Measurements from ENCODE around the gene CACYBP. TPM values are rescaled to one million over a fixed set of nuclear protein-coding genes. Genes with fewer than 3 reads are reported as not detected.

Gene CACYBP
- polyA plus RNA-seq (177 and 484 TPM in 2 replicates), polyA minus RNA-seq (96.4 and 156 TPM in 2 replicates)

GRCh38 chr1:174999936-175000696 is at the start of gene CACYBP:
Gene CACYBP, plus strand, starts transcription at chr1:174999947. Its CDS starts 234 bp downstream, at chr1:175000181.
- Histone ChIP-seq H2AFZ (ENCODE audit: low read depth, low read length) (peak within 1 kb of the TSS; percentile 100), H3F3A (ENCODE audit: insufficient read depth, low read length, poor library complexity, severe bottlenecking) (peaks cover 6% of the 10 kb centered on the region), H3K79me2 (replicated peaks; ENCODE audit: insufficient read depth, low read length) (peaks cover 40% of the 10 kb centered on the region), H3K27ac (ENCODE audit: low read length) (peak within 1 kb of the TSS; percentile 99), H3K4me2 (ENCODE audit: low read length) (peak within 1 kb of the TSS; percentile 98), H3K4me3 (ENCODE audit: low read length) (peak within 1 kb of the TSS; percentile 94), H3K9me3 (ENCODE audit: low read length) (no peaks in the 10 kb centered on the region), H4K20me1 (ENCODE audit: insufficient read depth) (peaks cover 3% of the 10 kb centered on the region), H3K27me3 (ENCODE audit: insufficient read depth, low read depth, low read length) (no peaks in the 10 kb centered on the region), H3K9me2 (ENCODE audit: insufficient read depth, low read length) (no peaks in the 10 kb centered on the region), H3K9ac (ENCODE audit: low read length) (peak within 1 kb of the TSS; percentile 93), H3K36me3 (ENCODE audit: insufficient read depth, low read length) (no peaks in the 10 kb centered on the region)
- TF ChIP-seq MXI1 (conservative IDR thresholded peaks at IDR 0.05; ENCODE audit: poor library complexity, severe bottlenecking), result peak; percentile 76
- peak; percentile 46 for TF ChIP-seq RAD21 (conservative IDR thresholded peaks at IDR 0.05)
- peak; percentile 60 for TF ChIP-seq SMC3 (conservative IDR thresholded peaks at IDR 0.05; ENCODE audit: poor library complexity)
- TF ChIP-seq EP300 (conservative IDR thresholded peaks at IDR 0.05; ENCODE audit: poor library complexity, severe bottlenecking), result no peak
- peak; percentile 42 for TF ChIP-seq REST (IDR thresholded peaks at IDR 0.05; ENCODE audit: borderline replicate concordance)
- TF ChIP-seq POLR2AphosphoS5 (IDR thresholded peaks at IDR 0.05), result peak; percentile 86
- TF ChIP-seq CTCF (IDR thresholded peaks at IDR 0.05; ENCODE audit: poor library complexity, severe bottlenecking), result peak; percentile 38
- TF ChIP-seq EZH2 (IDR thresholded peaks at IDR 0.05; ENCODE audit: borderline replicate concordance, insufficient read depth, low read length, poor library complexity, severe bottlenecking), result no peak
- TF ChIP-seq TAF1 (IDR thresholded peaks at IDR 0.05; ENCODE audit: low read depth), result peak; percentile 53

GRCh38 chr1:174953285-174954072 is 46.3 kb upstream of the CACYBP start:
- H2AFZ ChIP-seq (ENCODE audit: low read depth, low read length), result no peak overlapping the region
- H3K9ac ChIP-seq (ENCODE audit: low read length), result peak overlapping the region; percentile 9
- H3K4me2 ChIP-seq (ENCODE audit: low read length), result peak overlapping the region; percentile 25
- H3K9me2 ChIP-seq (ENCODE audit: insufficient read depth, low read length), result no peaks in the 10 kb centered on the region
- no peaks in the 10 kb centered on the region for H3F3A ChIP-seq (ENCODE audit: insufficient read depth, low read length, poor library complexity, severe bottlenecking)
- H3K9me3 ChIP-seq (ENCODE audit: low read length), result no peaks in the 10 kb centered on the region
- no peaks in the 10 kb centered on the region for H3K27me3 ChIP-seq (ENCODE audit: insufficient read depth, low read depth, low read length)
- peak overlapping the region; percentile 33 for H3K4me3 ChIP-seq (ENCODE audit: low read length)
- no peak for TF ChIP-seq EZH2 (IDR thresholded peaks at IDR 0.05; ENCODE audit: borderline replicate concordance, insufficient read depth, low read length, poor library complexity, severe bottlenecking)
- H3K27ac ChIP-seq (ENCODE audit: low read length), result no peak overlapping the region
- H3K36me3 ChIP-seq (ENCODE audit: insufficient read depth, low read length), result no peaks in the 10 kb centered on the region
- no peaks in the 10 kb centered on the region for H4K20me1 ChIP-seq (ENCODE audit: insufficient read depth)
- H3K79me2 ChIP-seq (replicated peaks; ENCODE audit: insufficient read depth, low read length), result no peaks in the 10 kb centered on the region

Data from neural cell (in vitro differentiated cells).